HL-60 (cell line): ENCODE measurements around the gene TBL1XR1.

Experiments used
- CTCF ChIP-seq: IDR thresholded peaks from one replicate; pipeline ENCODE4 v1.5.1; 2011; ENCODE audit warnings: low read length, control low read depth, inconsistent platforms; ENCODE audit not compliant: insufficient read depth
- GABPA ChIP-seq: IDR thresholded peaks from 2 replicates; pipeline ENCODE4 v1.6.1; 2012; ENCODE audit warnings: low read depth
- POLR2AphosphoS5 ChIP-seq: IDR thresholded peaks from 2 replicates; pipeline ENCODE4 v1.6.1; 2012; ENCODE audit warnings: low read depth
- REST ChIP-seq: IDR thresholded peaks from 2 replicates; pipeline ENCODE4 v1.6.1; 2012; ENCODE audit warnings: low read depth; ENCODE audit not compliant: insufficient replicate concordance
- SPI1 ChIP-seq: IDR thresholded peaks from 2 replicates; pipeline ENCODE4 v1.6.1; 2012; ENCODE audit warnings: low read depth, mild to moderate bottlenecking, borderline replicate concordance

- TF ChIP-seq CTCF: no peak
- no peak for TF ChIP-seq SPI1
- no peak for TF ChIP-seq GABPA
- no peak for TF ChIP-seq POLR2AphosphoS5
- TF ChIP-seq REST: no peak
These were observed 117.2 kb downstream of the TBL1XR1 start for GRCh38 chr3:177080122-177080521.
